OCI-LY3 (cell line): ENCODE data around the gene PSMF1.

Source experiments
- H2AFZ ChIP-seq: fragments of 200-600, 300-600 bp; shearing (Covaris generic); 2 replicates; pipeline ENCODE4 v1.6.0; 2014; ENCODE audit warnings: antibody characterized with exemption, low read depth, low read length
- H3K27ac ChIP-seq: fragments of 200-600, 300-600 bp; sonication (generic); 2 replicates; pipeline ENCODE4 v1.5.1; 2014; ENCODE audit warnings: mild to moderate bottlenecking, low read length, moderate library complexity, mixed read lengths
- H3K27me3 ChIP-seq: fragments of 200-600, 300-600 bp; sonication (generic); 2 replicates; pipeline ENCODE4 v1.6.1; 2014; ENCODE audit warnings: low read depth, low read length, mixed read lengths
- H3K36me3 ChIP-seq: fragments of 200-600, 300-600 bp; sonication (generic); replicated peaks from 2 replicates; pipeline ENCODE3; 2014; ENCODE audit warnings: low read depth, low read length, mixed read lengths
- H3K4me1 ChIP-seq: fragments of 300-600, 200-600 bp; sonication (generic); 2 replicates; pipeline ENCODE4 v1.6.1; 2014; ENCODE audit warnings: low read length, mixed read lengths
- H3K4me2 ChIP-seq: fragments of 200-600, 300-600 bp; sonication (generic); 2 replicates; pipeline ENCODE4 v1.6.1; 2014; ENCODE audit warnings: low read length, mixed read lengths
- H3K4me3 ChIP-seq: fragments of 300-600, 200-600 bp; sonication (generic); 2 replicates; pipeline ENCODE4 v1.5.1; 2014; ENCODE audit warnings: antibody characterized with exemption, mild to moderate bottlenecking, low read length, moderate library complexity
- H3K79me2 ChIP-seq: fragments of 300-600, 200-600 bp; shearing (Covaris generic); 2 replicates; pipeline ENCODE4 v1.6.1; 2014; ENCODE audit warnings: mild to moderate bottlenecking, low read length, mixed read lengths
- H3K9ac ChIP-seq: fragments of 300-600, 200-600 bp; shearing (Covaris generic); 2 replicates; pipeline ENCODE4 v1.6.0; 2014; ENCODE audit warnings: mild to moderate bottlenecking, low read length, moderate library complexity
- H3K9me3 ChIP-seq: fragments of 200-600, 300-600 bp; shearing (Covaris generic); 2 replicates; pipeline ENCODE4 v1.6.1; 2014; ENCODE audit warnings: low read length, mixed read lengths; ENCODE audit not compliant: insufficient read depth
- H4K20me1 ChIP-seq: fragments of 200-600, 300-600 bp; sonication (generic); 2 replicates; pipeline ENCODE4 v1.6.1; 2016; ENCODE audit warnings: low read length, mixed read lengths; ENCODE audit not compliant: insufficient read depth
- EZH2phosphoT487 ChIP-seq: fragments of 200-600 bp; shearing (Covaris generic); IDR thresholded peaks from 2 replicates; pipeline ENCODE4 v1.6.1; 2018; ENCODE audit warnings: antibody characterized with exemption, mixed run types, low read depth
- TF ChIP-seq, protein P1 (sequence below): fragments of 200-600, 300-600 bp; sonication (generic); IDR thresholded peaks from 2 replicates; pipeline ENCODE4 v1.5.1; 2014; ENCODE audit warnings: antibody characterized with exemption, low read length, low read depth

The PSMF1 gene

GRCh38 chr20:1196634-1197033, 78.2 kb downstream of the PSMF1 start:
- Histone ChIP-seq H2AFZ (no peak overlapping the region), H3K27me3 (peaks cover 3% of the 10 kb centered on the region; the same call in 1 of the 2 replicates), H3K4me3 (no peak overlapping the region), H3K9ac (no peak overlapping the region), H4K20me1 (no peaks in the 10 kb centered on the region), H3K79me2 (no peaks in the 10 kb centered on the region), H3K9me3 (no peaks in the 10 kb centered on the region), H3K4me2 (no peak overlapping the region), H3K4me1 (no peaks in the 10 kb centered on the region), H3K36me3 (no peaks in the 10 kb centered on the region), H3K27ac (no peak overlapping the region)
- TF ChIP-seq, protein P1, sequence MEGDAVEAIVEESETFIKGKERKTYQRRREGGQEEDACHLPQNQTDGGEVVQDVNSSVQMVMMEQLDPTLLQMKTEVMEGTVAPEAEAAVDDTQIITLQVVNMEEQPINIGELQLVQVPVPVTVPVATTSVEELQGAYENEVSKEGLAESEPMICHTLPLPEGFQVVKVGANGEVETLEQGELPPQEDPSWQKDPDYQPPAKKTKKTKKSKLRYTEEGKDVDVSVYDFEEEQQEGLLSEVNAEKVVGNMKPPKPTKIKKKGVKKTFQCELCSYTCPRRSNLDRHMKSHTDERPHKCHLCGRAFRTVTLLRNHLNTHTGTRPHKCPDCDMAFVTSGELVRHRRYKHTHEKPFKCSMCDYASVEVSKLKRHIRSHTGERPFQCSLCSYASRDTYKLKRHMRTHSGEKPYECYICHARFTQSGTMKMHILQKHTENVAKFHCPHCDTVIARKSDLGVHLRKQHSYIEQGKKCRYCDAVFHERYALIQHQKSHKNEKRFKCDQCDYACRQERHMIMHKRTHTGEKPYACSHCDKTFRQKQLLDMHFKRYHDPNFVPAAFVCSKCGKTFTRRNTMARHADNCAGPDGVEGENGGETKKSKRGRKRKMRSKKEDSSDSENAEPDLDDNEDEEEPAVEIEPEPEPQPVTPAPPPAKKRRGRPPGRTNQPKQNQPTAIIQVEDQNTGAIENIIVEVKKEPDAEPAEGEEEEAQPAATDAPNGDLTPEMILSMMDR, result no peak
- no peak for TF ChIP-seq EZH2phosphoT487

GRCh38 chr20:1197801-1198200, 79.4 kb downstream of the PSMF1 start:
- no peaks in the 10 kb centered on the region for H3K9me3 ChIP-seq
- H3K4me3 ChIP-seq, result no peak overlapping the region
- no peaks in the 10 kb centered on the region for H3K79me2 ChIP-seq
- no peaks in the 10 kb centered on the region for H3K4me1 ChIP-seq
- H3K4me2 ChIP-seq, result no peak overlapping the region
- no peaks in the 10 kb centered on the region for H3K36me3 ChIP-seq
- H4K20me1 ChIP-seq, result no peaks in the 10 kb centered on the region
- peaks cover 3% of the 10 kb centered on the region; the same call in 1 of the 2 replicates for H3K27me3 ChIP-seq
- H2AFZ ChIP-seq, result no peak overlapping the region
- TF ChIP-seq EZH2phosphoT487, result no peak
- TF ChIP-seq, protein P1, result no peak
- H3K27ac ChIP-seq, result no peak overlapping the region
- no peak overlapping the region for H3K9ac ChIP-seq

GRCh38 chr20:1198751-1199150, 80.3 kb downstream of the PSMF1 start:
- Histone ChIP-seq H3K27me3 (peaks cover 3% of the 10 kb centered on the region; the same call in 1 of the 2 replicates), H4K20me1 (no peaks in the 10 kb centered on the region)

GRCh38 chr20:1199212-1199873, 80.9 kb downstream of the PSMF1 start:
- H3K4me2 ChIP-seq, result no peak overlapping the region
- H3K4me1 ChIP-seq, result no peaks in the 10 kb centered on the region
- H3K79me2 ChIP-seq, result no peaks in the 10 kb centered on the region
- H3K27ac ChIP-seq, result no peak overlapping the region
- H3K9me3 ChIP-seq, result no peaks in the 10 kb centered on the region
- TF ChIP-seq, protein P1, result no peak
- no peak for TF ChIP-seq EZH2phosphoT487
- no peaks in the 10 kb centered on the region for H4K20me1 ChIP-seq
- no peak overlapping the region for H3K4me3 ChIP-seq
- H3K9ac ChIP-seq, result no peak overlapping the region
- peaks cover 3% of the 10 kb centered on the region; the same call in 1 of the 2 replicates for H3K27me3 ChIP-seq
- no peak overlapping the region for H2AFZ ChIP-seq
- H3K36me3 ChIP-seq, result no peaks in the 10 kb centered on the region

More at GRCh38 chr20:1198751-1199150, 80.3 kb downstream of the PSMF1 start:
- Histone ChIP-seq H2AFZ (no peak overlapping the region), H3K9me3 (no peaks in the 10 kb centered on the region), H3K36me3 (no peaks in the 10 kb centered on the region), H3K4me3 (no peak overlapping the region), H3K4me1 (no peaks in the 10 kb centered on the region), H3K4me2 (no peak overlapping the region), H3K27ac (no peak overlapping the region), H3K9ac (no peak overlapping the region), H3K79me2 (no peaks in the 10 kb centered on the region)
- no peak for TF ChIP-seq EZH2phosphoT487
- TF ChIP-seq, protein P1, result no peak
